ENCODE data around the gene KIF1B. TPM values are rescaled to one million over a fixed set of nuclear protein-coding genes. Genes with fewer than 3 reads are reported as not detected.
A peak's percentile ranks its signal among the peaks of the same experiment; 100 is the strongest.

The KIF1B gene
- total RNA-seq, 1 experiment from 2014 or later: 33.0 TPM

GRCh38 chr1:10386761-10387676 lies 176.6 kb downstream of the KIF1B start:
- no TSS peak for BruUV-seq (replicated peaks)
- in situ Hi-C loops (cut with HindIII; ENCODE audit: low pct_unique_long_range_greater_than_20kb, low sequenced_read_pairs) (no loop called here), intact Hi-C loops (cut with micrococcal nuclease; ENCODE audit: unreplicated experiment) (no loop called here)
- CTCF ChIA-PET: interaction anchor here (0.9 kb wide), 1 partner anchor 108 kb away, joined by 5 read pairs; no protein-coding TSS in a partner anchor
- H3K9me3 ChIP-seq (ENCODE audit: control insufficient read depth, insufficient read depth, low read depth, low read length): no peaks in the 10 kb centered on the region
- no peak overlapping the region for H3K27ac ChIP-seq (ENCODE audit: low read length)
- H3K4me1 ChIP-seq (ENCODE audit: control insufficient read depth, insufficient read depth, low read length): peaks cover 5% of the 10 kb centered on the region
- no peaks in the 10 kb centered on the region for H3K36me3 ChIP-seq (ENCODE audit: control insufficient read depth, insufficient read depth, low read length)
- no peak overlapping the region for H3K4me3 ChIP-seq (ENCODE audit: low read depth in 2 of 2, low read length in 2 of 2)
- no peaks in the 10 kb centered on the region for H3K27me3 ChIP-seq (ENCODE audit: control insufficient read depth, insufficient read depth, low read length)
- DNase-seq (ENCODE audit: low read depth, low spot score): no peak
- POLR2A ChIA-PET: interaction anchor here (0.6 kb wide), 1 partner anchor 301 kb away, joined by 5 read pairs; no protein-coding TSS in a partner anchor
- no peak for ATAC-seq
- no peak for TF ChIP-seq SIN3A (IDR thresholded peaks at IDR 0.05; ENCODE audit: borderline replicate concordance, insufficient read depth, low read depth, low read length)
- no peak for TF ChIP-seq TCF7L2 (IDR thresholded peaks at IDR 0.05; ENCODE audit: low read depth, low read length)
- no peak for TF ChIP-seq POLR2AphosphoS5 (IDR thresholded peaks at IDR 0.05; ENCODE audit: low read depth, low read length)
- no peak for TF ChIP-seq CTCF (IDR thresholded peaks at IDR 0.05)
- TF ChIP-seq, protein P1, sequence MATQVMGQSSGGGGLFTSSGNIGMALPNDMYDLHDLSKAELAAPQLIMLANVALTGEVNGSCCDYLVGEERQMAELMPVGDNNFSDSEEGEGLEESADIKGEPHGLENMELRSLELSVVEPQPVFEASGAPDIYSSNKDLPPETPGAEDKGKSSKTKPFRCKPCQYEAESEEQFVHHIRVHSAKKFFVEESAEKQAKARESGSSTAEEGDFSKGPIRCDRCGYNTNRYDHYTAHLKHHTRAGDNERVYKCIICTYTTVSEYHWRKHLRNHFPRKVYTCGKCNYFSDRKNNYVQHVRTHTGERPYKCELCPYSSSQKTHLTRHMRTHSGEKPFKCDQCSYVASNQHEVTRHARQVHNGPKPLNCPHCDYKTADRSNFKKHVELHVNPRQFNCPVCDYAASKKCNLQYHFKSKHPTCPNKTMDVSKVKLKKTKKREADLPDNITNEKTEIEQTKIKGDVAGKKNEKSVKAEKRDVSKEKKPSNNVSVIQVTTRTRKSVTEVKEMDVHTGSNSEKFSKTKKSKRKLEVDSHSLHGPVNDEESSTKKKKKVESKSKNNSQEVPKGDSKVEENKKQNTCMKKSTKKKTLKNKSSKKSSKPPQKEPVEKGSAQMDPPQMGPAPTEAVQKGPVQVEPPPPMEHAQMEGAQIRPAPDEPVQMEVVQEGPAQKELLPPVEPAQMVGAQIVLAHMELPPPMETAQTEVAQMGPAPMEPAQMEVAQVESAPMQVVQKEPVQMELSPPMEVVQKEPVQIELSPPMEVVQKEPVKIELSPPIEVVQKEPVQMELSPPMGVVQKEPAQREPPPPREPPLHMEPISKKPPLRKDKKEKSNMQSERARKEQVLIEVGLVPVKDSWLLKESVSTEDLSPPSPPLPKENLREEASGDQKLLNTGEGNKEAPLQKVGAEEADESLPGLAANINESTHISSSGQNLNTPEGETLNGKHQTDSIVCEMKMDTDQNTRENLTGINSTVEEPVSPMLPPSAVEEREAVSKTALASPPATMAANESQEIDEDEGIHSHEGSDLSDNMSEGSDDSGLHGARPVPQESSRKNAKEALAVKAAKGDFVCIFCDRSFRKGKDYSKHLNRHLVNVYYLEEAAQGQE (IDR thresholded peaks at IDR 0.05; ENCODE audit: insufficient read depth in 1 of 2, low read depth in 2 of 2, low read length in 1 of 2): no peak

DNA sequence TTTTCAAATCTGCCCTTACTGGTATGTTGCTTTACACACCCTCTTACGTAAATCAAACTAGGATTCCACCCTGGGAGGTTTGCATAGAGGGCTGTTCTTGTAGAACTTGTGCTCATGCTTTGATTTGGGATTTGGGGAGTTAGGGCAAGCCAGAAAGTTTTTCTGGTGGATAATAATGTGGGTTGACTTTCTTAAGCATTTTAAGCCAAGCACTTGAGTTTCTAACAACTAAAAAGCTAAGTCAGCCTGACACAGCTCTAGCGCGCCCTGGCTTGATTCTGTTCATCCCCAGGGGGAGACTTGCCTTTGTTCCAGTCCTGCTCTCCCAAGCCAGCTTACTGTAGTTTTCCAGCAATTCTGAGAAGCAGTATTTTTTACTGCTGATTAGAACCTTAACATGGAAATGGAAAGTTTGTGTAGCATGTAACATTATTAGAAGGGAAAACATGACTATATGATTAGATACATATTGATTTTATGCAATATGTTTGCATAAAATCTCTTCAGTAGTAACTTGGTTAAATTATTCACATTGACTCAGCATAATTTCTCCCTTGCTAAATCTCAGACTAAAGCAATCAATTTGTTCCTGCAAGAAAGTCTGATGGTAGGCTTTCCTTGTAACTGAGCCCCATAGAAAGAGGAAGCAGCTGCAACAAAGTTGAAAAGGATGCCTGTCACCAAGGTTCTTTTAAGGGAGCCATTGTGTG lies 177.5 kb downstream of the KIF1B start:
- no peaks in the 10 kb centered on the region for H3K36me3 ChIP-seq (ENCODE audit: control insufficient read depth, insufficient read depth, low read length)
- ATAC-seq: peak; percentile 66; the same call in 1 of the 2 replicates
- no peak overlapping the region for H3K4me3 ChIP-seq (ENCODE audit: low read depth in 2 of 2, low read length in 2 of 2)
- ChIA-PET CTCF (interaction anchor here (0.9 to 1.0 kb wide), 2 partner anchors 43 to 107 kb away, joined by 3 to 5 read pairs; partner anchors contain the start of gene CENPS), POLR2A (interaction anchor here (1.0 kb wide), 1 partner anchor 11 kb away, joined by 3 read pairs; the partner anchor contains the start of gene PGD)
- H3K4me1 ChIP-seq (ENCODE audit: control insufficient read depth, insufficient read depth, low read length): peaks cover 5% of the 10 kb centered on the region
- no TSS peak for BruUV-seq (replicated peaks)
- DNase-seq (ENCODE audit: low read depth, low spot score): no peak
- no peak overlapping the region for H3K27ac ChIP-seq (ENCODE audit: low read length)
- TF ChIP-seq CTCF (IDR thresholded peaks at IDR 0.05): no peak
- no peak for TF ChIP-seq SIN3A (IDR thresholded peaks at IDR 0.05; ENCODE audit: borderline replicate concordance, insufficient read depth, low read depth, low read length)
- no peak for TF ChIP-seq POLR2AphosphoS5 (IDR thresholded peaks at IDR 0.05; ENCODE audit: low read depth, low read length)
- TF ChIP-seq, protein P1 (IDR thresholded peaks at IDR 0.05; ENCODE audit: insufficient read depth in 1 of 2, low read depth in 2 of 2, low read length in 1 of 2): no peak
- TF ChIP-seq TCF7L2 (IDR thresholded peaks at IDR 0.05; ENCODE audit: low read depth, low read length): no peak
- intact Hi-C loops (cut with micrococcal nuclease; ENCODE audit: unreplicated experiment) (no loop called here), in situ Hi-C loops (cut with HindIII; ENCODE audit: low pct_unique_long_range_greater_than_20kb, low sequenced_read_pairs) (no loop called here)
- no peaks in the 10 kb centered on the region for H3K9me3 ChIP-seq (ENCODE audit: control insufficient read depth, insufficient read depth, low read depth, low read length)
- H3K27me3 ChIP-seq (ENCODE audit: control insufficient read depth, insufficient read depth, low read length): no peaks in the 10 kb centered on the region

All from Panc1 (cell line).